Fibroblast of villous mesenchyme (primary cell): ENCODE measurements around the gene GAB1. TPM values are rescaled to one million over a fixed set of nuclear protein-coding genes. Genes with fewer than 3 reads are reported as not detected.

Experiments
- DNase-seq: peaks from one replicate; pipeline ENCODE4 v3.0.0-alpha.2; 2010; ENCODE audit warnings: low read depth
- H3K4me3 ChIP-seq: 2 replicates; pipeline ENCODE4 v1.5.1; 2011; ENCODE audit warnings: low read depth, mild to moderate bottlenecking, low read length
- CTCF ChIP-seq: IDR thresholded peaks from 2 replicates; pipeline ENCODE4 v1.5.1; 2012; ENCODE audit warnings: low read depth, mild to moderate bottlenecking, low read length; ENCODE audit not compliant: insufficient read depth
- total RNA-seq: library from RNA; depleted of rRNA; stranded (reverse); fragments of >200 nt; gene quantifications from 2 replicates; pipeline ENCODE4 v1.2.3, GENCODE V29; 2012

GAB1 gene
- total RNA-seq, 1 donor, result 13.0 TPM

- H3K4me3 ChIP-seq, result no peak overlapping the region
- DNase-seq, result no peak
- TF ChIP-seq CTCF, result no peak
Observed at GRCh38 chr4:143362349-143363046, 25.8 kb downstream of the GAB1 start.

GRCh38 chr4:143363332-143363731 is 26.7 kb downstream of the GAB1 start:
- no peak overlapping the region for H3K4me3 ChIP-seq
- DNase-seq, result no peak
- no peak for TF ChIP-seq CTCF

DNA sequence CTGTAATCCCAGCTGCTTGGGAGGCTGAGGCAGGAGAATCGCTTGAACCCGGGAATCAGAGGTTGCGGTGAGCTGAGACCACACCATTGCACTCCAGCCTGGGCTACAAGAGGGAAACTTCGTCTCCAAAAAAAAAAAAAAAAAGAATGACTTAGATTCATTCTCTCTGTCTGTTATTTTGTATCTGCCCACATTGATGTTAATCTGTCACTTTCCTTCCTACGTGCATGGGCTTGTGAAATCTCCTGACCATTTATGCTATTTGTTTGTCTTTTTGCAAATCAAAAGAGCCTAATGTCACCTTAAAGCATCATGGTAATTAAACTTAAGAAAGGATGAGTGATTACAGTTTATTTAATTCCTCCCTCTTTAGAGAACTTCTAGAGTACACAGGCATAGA is 27.4 kb downstream of the GAB1 start:
- H3K4me3 ChIP-seq, result no peak overlapping the region
- no peak for DNase-seq
- TF ChIP-seq CTCF, result no peak

- no peak for TF ChIP-seq CTCF
- no peak for DNase-seq
- H3K4me3 ChIP-seq, result no peak overlapping the region
Observed at GRCh38 chr4:143367863-143368262, 31.2 kb downstream of the GAB1 start.

DNA sequence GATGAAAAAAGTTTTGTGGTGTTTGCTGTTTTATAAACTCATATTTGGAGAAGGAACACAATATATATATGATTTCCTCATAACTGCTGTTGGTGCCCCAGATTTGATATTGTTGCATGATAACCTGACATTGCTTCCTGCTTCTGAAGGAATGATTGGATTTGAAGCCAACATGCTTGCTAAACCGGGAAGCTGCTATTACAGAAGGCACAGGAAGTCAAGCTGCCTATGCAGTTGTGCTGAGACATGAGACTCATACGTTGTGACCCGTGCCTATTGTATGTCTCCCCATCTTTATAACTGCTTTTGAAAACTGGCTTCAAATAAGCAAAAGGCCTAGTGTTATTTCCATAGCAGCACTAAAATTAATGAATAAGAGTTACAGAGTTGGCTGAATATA is 32.9 kb downstream of the GAB1 start:
- DNase-seq, result no peak
- TF ChIP-seq CTCF, result no peak
- H3K4me3 ChIP-seq, result no peak overlapping the region

DNA sequence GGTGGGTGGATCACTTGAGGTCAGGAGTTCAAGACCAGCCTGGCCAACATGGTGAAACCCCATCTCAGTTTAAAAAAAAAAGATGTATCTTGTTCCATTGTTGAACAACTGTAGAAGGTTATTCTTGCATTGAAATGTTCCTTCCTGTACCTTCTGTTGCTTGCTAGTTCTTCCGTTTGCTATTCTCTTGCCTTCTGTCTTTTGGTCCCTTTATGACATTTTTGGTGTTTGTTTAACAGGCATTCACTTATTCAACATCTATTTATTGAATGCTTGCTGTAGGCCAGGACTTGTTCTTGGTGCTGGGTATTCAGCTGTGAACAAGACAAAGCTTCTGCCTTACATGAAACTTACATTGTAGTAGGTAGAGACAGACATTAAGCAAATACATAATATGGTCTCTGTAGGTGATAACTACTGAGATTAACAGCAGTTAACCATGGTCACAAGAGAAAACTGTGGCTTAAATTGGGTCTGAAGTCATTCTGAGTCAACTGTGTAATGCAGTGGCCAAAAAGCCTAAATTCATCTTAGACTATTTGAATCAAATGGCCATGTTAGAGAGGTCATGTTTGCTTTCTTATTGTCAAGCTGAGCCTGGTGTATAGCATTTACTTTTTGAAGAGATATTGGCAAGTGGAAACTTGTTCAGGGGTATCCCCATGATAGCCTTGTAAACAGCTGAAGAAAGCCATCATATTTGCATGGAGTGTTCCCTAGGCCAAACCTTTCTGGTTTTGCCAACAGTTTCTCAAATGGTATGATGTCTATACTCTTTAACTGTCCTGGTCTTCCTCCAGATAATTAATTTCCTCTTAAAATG is 35.6 kb downstream of the GAB1 start:
- DNase-seq, result no peak
- TF ChIP-seq CTCF, result no peak
- no peak overlapping the region for H3K4me3 ChIP-seq
